Common myeloid progenitor, CD34-positive (primary cell): Measurements from ENCODE around the gene CRAMP1.
A peak's percentile ranks its signal among the peaks of the same experiment; 100 is the strongest.

ENCODE experiments used
- CTCF ChIA-PET: fragments of 350-600 bp; sonication (Branson Sonifier 250); formaldehyde crosslinking; loops from one replicate; lab custom pipeline; 2021; ENCODE audit warnings: antibody characterized with exemption; lab: Charles Lee
- POLR2A ChIA-PET: fragments of 350-600 bp; sonication (Branson Sonifier 250); formaldehyde crosslinking; loops from one replicate; lab custom pipeline; 2021; ENCODE audit warnings: antibody characterized with exemption; lab: Charles Lee
- DNase-seq, 3 donors: peaks; one replicate each; pipeline versions ENCODE4 v3.0.0 to v3.0.0-alpha.2; 2013
- H3K27ac ChIP-seq, 2 experiments: 1 replicate in 1 of 2; 2 replicates in 1 of 2; pipeline ENCODE4 v1.7.0; 2013; ENCODE audit warnings: inconsistent platforms in 2 of 2, low read length in 2 of 2, mild to moderate bottlenecking in 2 of 2, low read depth in 1 of 2, moderate library complexity in 1 of 2; ENCODE audit not compliant: severe bottlenecking in 2 of 2, insufficient read depth in 1 of 2, poor library complexity in 1 of 2
- H3K27me3 ChIP-seq, 5 experiments: replicated peaks in 2 of 5; 1 replicate in 3 of 5; 2 replicates in 2 of 5; pipeline versions ENCODE4 v1.6.1 to v1.7.0; 2013; ENCODE audit warnings: low read length in 4 of 5, mild to moderate bottlenecking in 2 of 5, moderate library complexity in 2 of 5, inconsistent platforms in 1 of 5; ENCODE audit not compliant: insufficient read depth in 5 of 5, control insufficient read depth in 4 of 5
- H3K36me3 ChIP-seq, 4 experiments: 1 replicate in 2 of 4; 2 replicates in 2 of 4; pipeline versions ENCODE4 v1.6.1 to v1.7.0; 2013; ENCODE audit warnings: low read length in 3 of 4, control low read depth in 1 of 4, mild to moderate bottlenecking in 1 of 4; ENCODE audit not compliant: control insufficient read depth in 4 of 4, insufficient read depth in 4 of 4
- H3K4me1 ChIP-seq, 4 experiments: 1 replicate in 3 of 4; 2 replicates in 1 of 4; pipeline versions ENCODE4 v1.6.1 to v1.7.1; 2013; ENCODE audit warnings: low read length in 3 of 4, mild to moderate bottlenecking in 3 of 4, control low read depth in 1 of 4, inconsistent platforms in 1 of 4, moderate library complexity in 1 of 4; ENCODE audit not compliant: control insufficient read depth in 4 of 4, insufficient read depth in 4 of 4; ENCODE audit errors: control extremely low read depth in 1 of 4
- H3K4me3 ChIP-seq, 7 experiments: 1 replicate in 4 of 7; 2 replicates in 3 of 7; pipeline versions ENCODE4 v1.5.1 to v1.7.0; 2013; ENCODE audit warnings: mild to moderate bottlenecking in 7 of 7, low read length in 6 of 7, moderate library complexity in 6 of 7, inconsistent platforms in 2 of 7, low read depth in 2 of 7, control low read depth in 1 of 7; ENCODE audit not compliant: insufficient read depth in 4 of 7, control insufficient read depth in 1 of 7; ENCODE audit errors: extremely low read depth in 1 of 7
- H3K9me3 ChIP-seq, 5 experiments: 1 replicate in 4 of 5; 2 replicates in 1 of 5; pipeline versions ENCODE4 v1.6.1 to v1.7.1; 2013; ENCODE audit warnings: low read length in 4 of 5, mild to moderate bottlenecking in 2 of 5, inconsistent platforms in 1 of 5, low read depth in 1 of 5, moderate library complexity in 1 of 5; ENCODE audit not compliant: control insufficient read depth in 4 of 5, insufficient read depth in 2 of 5; ENCODE audit errors: control extremely low read depth in 1 of 5
- WGBS: methylation state at CpG from one replicate; pipeline ENCODE4 v1.1.5; 2013; ENCODE audit not compliant: insufficient coverage; 5-methylcytosine and 5-hydroxymethylcytosine counted together

The CRAMP1 gene

DNA sequence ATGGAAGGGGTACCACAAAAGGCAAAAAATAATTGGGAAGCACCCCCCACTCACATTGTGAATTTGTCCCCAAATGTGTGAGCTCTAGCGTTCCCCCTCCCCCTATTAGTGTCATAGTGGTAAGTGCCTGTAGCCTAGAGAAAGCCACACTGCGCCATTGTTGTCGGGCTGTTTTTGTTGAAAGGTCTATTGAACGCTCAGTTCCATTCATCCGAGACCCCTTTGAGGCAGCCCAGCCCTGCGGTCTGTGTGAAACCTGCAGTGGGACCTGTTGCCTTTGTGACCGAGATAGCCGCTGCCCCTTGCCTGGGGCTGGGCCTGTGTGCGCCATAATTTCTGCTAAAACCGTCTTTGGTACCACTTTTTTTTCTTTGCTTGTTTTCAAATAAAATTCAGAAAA is 68.9 kb downstream of the CRAMP1 start:
- Histone ChIP-seq H3K27ac (peak overlapping the region in 1 of 2 experiments; percentile 0), H3K4me3 (no peak overlapping the region), H3K9me3 (no peaks in the 10 kb centered on the region), H3K36me3 (peaks cover 12 to 39% (median 21%) of the 10 kb centered on the region in 4 experiments), H3K27me3 (no peaks in the 10 kb centered on the region), H3K4me1 (peaks cover 4 to 29% (median 16%) of the 10 kb centered on the region in 4 experiments)
- POLR2A ChIA-PET, result no interaction called here
- 100% methylated on average over 7 of the region's 10 CpGs for WGBS
- no peak for DNase-seq
- CTCF ChIA-PET, result interaction anchor here (0.9 kb wide), 1 partner anchor 25 kb away, joined by 4 read pairs; the partner anchor contains the start of gene MAPK8IP3

DNA sequence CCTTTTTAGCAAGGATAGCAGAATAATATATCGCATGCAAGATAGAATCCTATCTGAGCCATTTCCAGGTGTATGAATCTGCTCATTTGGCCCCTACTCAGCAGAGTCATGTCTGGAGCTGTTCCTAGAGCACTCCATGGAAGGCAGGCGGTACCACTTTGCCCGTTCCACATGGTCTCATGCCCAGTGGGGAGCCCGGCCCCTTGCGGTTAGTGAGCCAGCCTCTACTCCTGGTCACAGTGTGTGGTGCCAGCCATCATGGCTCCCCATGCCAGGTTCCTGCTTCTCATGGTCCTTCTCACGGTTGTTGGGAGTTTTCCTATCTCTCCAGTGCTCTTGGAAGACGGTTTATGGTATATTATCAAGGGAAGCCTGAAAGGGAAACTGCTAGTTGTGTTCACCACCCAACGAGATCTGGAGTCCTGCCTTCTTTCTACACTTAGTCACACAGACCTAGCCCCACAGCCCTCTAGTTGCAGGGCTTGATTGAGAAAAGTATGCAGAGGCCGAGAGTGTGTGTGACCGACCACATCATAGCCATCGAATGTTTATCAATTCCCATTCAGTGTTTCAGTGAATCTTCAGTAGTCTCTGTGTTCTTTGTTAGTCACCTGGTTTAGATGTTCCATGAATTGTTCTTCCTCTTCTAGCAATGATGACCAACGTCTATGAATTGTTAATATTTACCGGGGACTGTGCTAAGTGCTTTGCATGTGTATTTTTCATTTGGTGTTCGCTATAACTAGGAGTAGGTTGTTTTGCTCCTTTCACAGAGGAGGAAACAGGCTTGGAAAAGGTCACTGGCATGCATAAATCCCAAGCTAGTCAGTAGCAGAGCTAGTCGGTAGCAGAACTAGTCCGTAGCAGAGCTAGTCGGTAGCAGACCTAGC is 75.5 kb downstream of the CRAMP1 start:
- Histone ChIP-seq H3K4me3 (no peak overlapping the region), H3K9me3 (no peaks in the 10 kb centered on the region), H3K27ac (no peak overlapping the region), H3K4me1 (no peaks in the 10 kb centered on the region), H3K36me3 (peaks cover 18 to 78% (median 62%) of the 10 kb centered on the region in 4 experiments), H3K27me3 (no peaks in the 10 kb centered on the region)
- CTCF ChIA-PET, result no interaction called here
- POLR2A ChIA-PET, result no interaction called here
- no peak for DNase-seq
- 98% methylated on average over 13 of the region's 17 CpGs for WGBS

DNA sequence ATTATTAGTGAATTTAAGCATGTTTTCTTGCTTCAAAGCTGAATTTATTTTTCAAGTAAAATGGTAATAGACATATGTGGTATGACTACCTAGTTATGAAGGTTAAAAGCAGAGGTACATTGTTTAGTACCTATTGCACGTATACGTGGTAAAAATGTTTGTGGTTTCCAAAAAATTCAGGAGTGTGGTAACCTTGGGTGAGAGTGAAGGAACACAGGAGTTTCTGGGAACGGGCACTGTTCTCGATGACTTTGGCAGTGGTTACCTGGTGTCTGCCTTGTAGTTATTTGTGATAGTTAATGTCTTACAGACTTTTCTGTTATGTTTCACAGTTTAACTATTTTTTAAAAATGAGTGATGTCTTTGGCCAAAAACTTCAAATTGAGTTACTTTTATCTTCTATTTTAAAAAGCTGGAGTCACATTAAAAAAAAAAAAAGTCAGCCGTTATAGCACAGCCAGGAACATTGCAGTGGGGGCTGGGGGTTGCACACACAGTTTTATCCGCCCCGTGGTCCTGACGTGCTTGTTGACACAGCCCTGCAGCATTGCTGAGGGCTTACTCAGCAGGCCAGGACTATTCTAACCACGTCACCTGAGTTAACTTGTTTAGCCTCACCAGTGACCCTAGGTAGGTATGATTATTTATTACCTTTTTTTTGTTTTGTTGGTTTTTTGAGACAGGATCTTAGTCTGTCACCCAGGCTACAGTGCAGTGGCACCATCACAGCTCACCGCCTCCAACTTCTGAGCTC is 76.8 kb downstream of the CRAMP1 start:
- no peak overlapping the region for H3K27ac ChIP-seq
- CTCF ChIA-PET, result no interaction called here
- 90% methylated on average over 9 of the region's 10 CpGs for WGBS
- peaks cover 21 to 84% (median 70%) of the 10 kb centered on the region in 4 experiments for H3K36me3 ChIP-seq
- no peaks in the 10 kb centered on the region for H3K9me3 ChIP-seq
- no peaks in the 10 kb centered on the region for H3K27me3 ChIP-seq
- POLR2A ChIA-PET, result no interaction called here
- DNase-seq, result no peak
- H3K4me1 ChIP-seq, result no peaks in the 10 kb centered on the region
- H3K4me3 ChIP-seq, result no peak overlapping the region

DNA sequence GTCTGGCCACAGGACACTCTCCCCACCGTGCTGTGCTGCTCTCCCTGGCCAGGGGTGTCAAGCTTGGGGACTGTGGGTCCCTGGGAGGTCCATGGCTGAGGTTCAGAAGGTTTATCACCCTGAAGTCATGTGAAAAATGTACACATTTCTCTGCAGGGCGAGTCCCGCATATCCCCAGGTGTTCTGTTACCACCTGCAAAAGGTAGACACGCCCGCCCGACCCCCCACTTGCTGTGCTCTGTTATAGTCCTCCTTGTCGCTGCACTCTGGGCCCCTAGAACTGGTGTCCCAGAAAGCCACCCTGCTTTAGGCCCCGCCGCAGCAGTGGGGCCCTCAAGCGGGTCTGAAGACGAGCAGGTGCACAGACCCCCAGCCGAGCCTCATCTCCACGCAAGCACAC is 77.7 kb downstream of the CRAMP1 start:
- Histone ChIP-seq H3K36me3 (peaks cover 22 to 91% (median 73%) of the 10 kb centered on the region in 4 experiments), H3K27ac (no peak overlapping the region), H3K4me3 (no peak overlapping the region), H3K9me3 (no peaks in the 10 kb centered on the region), H3K4me1 (no peaks in the 10 kb centered on the region), H3K27me3 (no peaks in the 10 kb centered on the region)
- POLR2A ChIA-PET, result no interaction called here
- no peak for DNase-seq
- WGBS, result 100% methylated on average over 11 of the region's 13 CpGs
- CTCF ChIA-PET, result no interaction called here

DNA sequence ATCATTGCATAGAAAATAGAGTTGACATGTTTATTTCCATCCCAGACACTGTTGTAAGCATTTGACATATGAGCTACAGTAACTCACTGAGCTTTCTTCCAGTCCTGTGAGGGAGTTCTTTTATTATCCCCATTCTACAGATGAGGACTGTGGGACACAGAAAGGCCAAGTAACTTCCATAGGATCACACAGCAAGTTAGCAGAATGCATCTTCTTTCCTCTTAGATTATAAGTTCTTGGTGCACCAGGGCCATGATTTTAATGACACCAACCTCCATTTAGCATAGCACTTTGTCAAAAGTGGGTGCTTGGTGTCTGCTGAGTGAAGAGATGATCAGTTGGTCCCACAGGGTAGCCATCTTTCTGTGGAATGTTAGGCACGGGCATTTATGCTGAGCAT is 78.7 kb downstream of the CRAMP1 start:
- ChIA-PET CTCF (interaction anchor here (0.8 to 1.2 kb wide), 2 partner anchors 12 to 23 kb away, joined by 3 read pairs; partner anchors contain the start of gene JPT2), POLR2A (no interaction called here)
- no peak for DNase-seq
- Histone ChIP-seq H3K9me3 (no peaks in the 10 kb centered on the region), H3K4me3 (no peak overlapping the region), H3K27me3 (no peaks in the 10 kb centered on the region), H3K27ac (no peak overlapping the region), H3K4me1 (no peaks in the 10 kb centered on the region), H3K36me3 (peaks cover 15 to 87% (median 70%) of the 10 kb centered on the region in 4 experiments)
- 75% methylated on average over 1 of the region's 1 CpG for WGBS

DNA sequence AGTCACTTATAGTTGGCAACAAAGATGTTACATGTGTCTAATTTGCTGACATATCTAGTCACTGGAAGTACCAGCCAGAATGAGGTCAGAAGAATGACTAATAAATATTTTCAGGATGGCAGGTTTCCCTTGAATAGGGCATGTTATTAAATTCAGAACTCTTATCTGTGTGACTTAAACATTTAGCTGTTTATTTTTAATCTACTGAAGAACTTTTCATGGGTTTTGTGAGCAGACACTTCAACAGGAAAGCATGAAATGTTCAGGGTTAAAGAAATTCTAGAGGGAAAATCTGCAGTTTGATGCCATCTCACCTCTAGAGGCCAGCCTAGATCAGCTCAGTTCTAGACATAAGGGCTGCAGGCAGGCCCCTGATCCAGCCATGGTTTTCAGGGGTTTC is 79.1 kb downstream of the CRAMP1 start:
- Histone ChIP-seq H3K27me3 (no peaks in the 10 kb centered on the region), H3K27ac (no peak overlapping the region), H3K4me3 (no peak overlapping the region), H3K36me3 (peaks cover 15 to 90% (median 71%) of the 10 kb centered on the region in 4 experiments), H3K9me3 (no peaks in the 10 kb centered on the region), H3K4me1 (no peaks in the 10 kb centered on the region)
- ChIA-PET CTCF (interaction anchor here (0.8 to 1.8 kb wide), 4 partner anchors 13 to 32 kb away, joined by 3 to 7 read pairs (median 4); partner anchors contain the start of genes JPT2 and MAPK8IP3), POLR2A (no interaction called here)
- peak in 1 of 3 donors; percentile 13 for DNase-seq
